ENCODE results near the gene NOP56.
A peak's percentile ranks its signal among the peaks of the same experiment; 100 is the strongest.

DNA sequence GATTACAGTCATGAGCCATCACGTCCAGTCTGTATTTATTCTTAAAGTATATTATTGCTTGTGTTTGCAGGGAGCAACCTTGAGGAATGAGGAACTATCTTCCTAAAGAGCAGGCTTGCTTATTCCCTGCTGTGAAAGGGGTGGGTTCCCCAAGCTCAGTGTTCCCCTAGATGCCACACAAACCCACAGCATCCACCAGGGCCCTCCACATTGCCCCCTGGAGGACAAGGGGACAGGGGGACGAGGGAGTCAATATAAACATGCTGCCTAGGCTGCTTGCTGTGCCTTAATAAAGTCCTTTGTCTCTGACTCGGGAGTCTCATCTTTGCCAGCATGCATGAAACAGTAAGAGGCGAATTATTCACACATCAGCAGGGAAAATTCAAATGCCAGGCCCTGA, 19.5 kb downstream of the NOP56 start:
- TF ChIP-seq, protein P1, sequence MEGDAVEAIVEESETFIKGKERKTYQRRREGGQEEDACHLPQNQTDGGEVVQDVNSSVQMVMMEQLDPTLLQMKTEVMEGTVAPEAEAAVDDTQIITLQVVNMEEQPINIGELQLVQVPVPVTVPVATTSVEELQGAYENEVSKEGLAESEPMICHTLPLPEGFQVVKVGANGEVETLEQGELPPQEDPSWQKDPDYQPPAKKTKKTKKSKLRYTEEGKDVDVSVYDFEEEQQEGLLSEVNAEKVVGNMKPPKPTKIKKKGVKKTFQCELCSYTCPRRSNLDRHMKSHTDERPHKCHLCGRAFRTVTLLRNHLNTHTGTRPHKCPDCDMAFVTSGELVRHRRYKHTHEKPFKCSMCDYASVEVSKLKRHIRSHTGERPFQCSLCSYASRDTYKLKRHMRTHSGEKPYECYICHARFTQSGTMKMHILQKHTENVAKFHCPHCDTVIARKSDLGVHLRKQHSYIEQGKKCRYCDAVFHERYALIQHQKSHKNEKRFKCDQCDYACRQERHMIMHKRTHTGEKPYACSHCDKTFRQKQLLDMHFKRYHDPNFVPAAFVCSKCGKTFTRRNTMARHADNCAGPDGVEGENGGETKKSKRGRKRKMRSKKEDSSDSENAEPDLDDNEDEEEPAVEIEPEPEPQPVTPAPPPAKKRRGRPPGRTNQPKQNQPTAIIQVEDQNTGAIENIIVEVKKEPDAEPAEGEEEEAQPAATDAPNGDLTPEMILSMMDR (IDR thresholded peaks at IDR 0.05) = peak; percentile 51
- TF ChIP-seq EZH2 (IDR thresholded peaks at IDR 0.05) = no peak
